A549 (cell line): ENCODE measurements around the gene DSCAML1. TPM values are rescaled to one million over a fixed set of nuclear protein-coding genes. Genes with fewer than 3 reads are reported as not detected.

Experiments
- ATAC-seq, 2 experiments: fragments of 200-7000 bp in 1 of 2; fragments of >200 bp in 1 of 2; cut with Nextera tagmentation in 1 of 2; cut with Tn5 transposase in 1 of 2; 3 replicates each; pipeline versions ENCODE4 v1.8.0 to v1.9.1; 2018 to 2020; ENCODE audit warnings: mild to moderate bottlenecking in 1 of 2, moderate library complexity in 1 of 2
- CTCF ChIA-PET: fragments of 300-600 bp; sonication (Branson Sonifier 250); formaldehyde crosslinking; extraction: SDS; loops from one replicate; lab custom pipeline; 2021; ENCODE audit warnings: antibody characterized with exemption, inconsistent platforms; lab: Yijun Ruan, JAX
- POLR2A ChIA-PET: fragments of 350-600 bp; formaldehyde crosslinking; extraction: SDS; loops from one replicate; lab custom pipeline; 2021; ENCODE audit warnings: antibody characterized with exemption, inconsistent platforms; lab: Yijun Ruan, JAX
- DNase-seq, 2 experiments: peaks; one replicate each; pipeline versions ENCODE4 v3.0.0 to v3.0.0-alpha.2; 2011 to 2016; ENCODE audit warnings: low read depth in 1 of 2, low spot score in 1 of 2
- FAIRE-seq: peaks from 2 replicates; lab custom pipeline; 2011; peaks lifted over from hg19 to GRCh38; lab: Jason Lieb, UNC
- H3K27ac ChIP-seq, 2 experiments: fragments of >200 bp; sonication (Bioruptor Twin); formaldehyde crosslinking; 3 replicates each; pipeline ENCODE4 v1.5.1; 2016 to 2017
- H3K4me1 ChIP-seq: fragments of >200 bp; sonication (Bioruptor Twin); formaldehyde crosslinking; 3 replicates; pipeline ENCODE4 v1.6.1; 2016
- H3K4me2 ChIP-seq: fragments of >200 bp; sonication (Bioruptor Twin); formaldehyde crosslinking; 3 replicates; pipeline ENCODE4 v1.6.1; 2016
- H3K4me3 ChIP-seq: fragments of >200 bp; sonication (Bioruptor Twin); formaldehyde crosslinking; 3 replicates; pipeline ENCODE4 v1.5.1; 2016
- H3K9me3 ChIP-seq: fragments of >200 bp; sonication (Bioruptor Twin); formaldehyde crosslinking; 3 replicates; pipeline ENCODE4 v1.6.1; 2016
- CBX2 ChIP-seq: fragments of 200-600 bp; sonication (generic); IDR thresholded peaks from 2 replicates; pipeline ENCODE4 v1.6.1; 2016; ENCODE audit warnings: low read depth, mild to moderate bottlenecking, borderline replicate concordance
- CBX8 ChIP-seq: fragments of 200-600 bp; sonication (generic); IDR thresholded peaks from 2 replicates; pipeline ENCODE4 v1.6.1; 2016
- CHD2 ChIP-seq: fragments of 150-350 bp; IDR thresholded peaks from 2 replicates; pipeline ENCODE4 v1.6.1; 2014; ENCODE audit warnings: low read length; ENCODE audit not compliant: partially characterized antibody
- EHF ChIP-seq: fragments of 250-450 bp; sonication (Bioruptor Pico); IDR thresholded peaks from 2 replicates; pipeline ENCODE4 v1.5.0; 2020; ENCODE audit warnings: mild to moderate bottlenecking
- FOXS1 ChIP-seq: fragments of 250-450 bp; sonication (Bioruptor Pico); IDR thresholded peaks from 2 replicates; pipeline ENCODE4 v1.5.0; 2020; ENCODE audit warnings: mild to moderate bottlenecking, moderate library complexity
- GATA3 ChIP-seq: IDR thresholded peaks from 2 replicates; pipeline ENCODE4 v1.6.1; 2012; ENCODE audit warnings: borderline replicate concordance
- HDAC2 ChIP-seq: fragments of 200-600 bp; sonication (generic); IDR thresholded peaks from 2 replicates; pipeline ENCODE4 v1.6.1; 2016
- HOXA7 ChIP-seq: fragments of 250-450 bp; sonication (Bioruptor Pico); IDR thresholded peaks from 2 replicates; pipeline ENCODE4 v1.5.0; 2020; ENCODE audit warnings: mild to moderate bottlenecking, moderate library complexity
- HOXB13 ChIP-seq: fragments of 250-450 bp; sonication (Bioruptor Pico); IDR thresholded peaks from 2 replicates; pipeline ENCODE4 v1.5.0; 2020; ENCODE audit warnings: low read depth, mild to moderate bottlenecking, moderate library complexity
- KDM1A ChIP-seq: fragments of 200-600 bp; sonication (generic); IDR thresholded peaks from 2 replicates; pipeline ENCODE4 v1.6.1; 2016; ENCODE audit warnings: low read depth, mild to moderate bottlenecking
- MAZ ChIP-seq: fragments of 150-350 bp; IDR thresholded peaks from 2 replicates; pipeline ENCODE4 v1.6.1; 2014; ENCODE audit warnings: antibody characterized with exemption, low read depth, low read length, borderline replicate concordance
- MYC ChIP-seq: IDR thresholded peaks from 2 replicates; pipeline ENCODE4 v1.6.1; 2012; ENCODE audit warnings: mild to moderate bottlenecking, inconsistent platforms, low read length, improper control_type of control experiment, borderline replicate concordance
- RARB ChIP-seq: fragments of 250-450 bp; sonication (Bioruptor Pico); IDR thresholded peaks from 2 replicates; pipeline ENCODE4 v1.8.0; 2021; ENCODE audit warnings: mild to moderate bottlenecking, moderate library complexity
- RCOR1 ChIP-seq: fragments of 150-350 bp; IDR thresholded peaks from 2 replicates; pipeline ENCODE4 v1.6.1; 2014; ENCODE audit warnings: antibody characterized with exemption, low read length, low read depth
- RNF2 ChIP-seq: fragments of 200-600 bp; sonication (generic); IDR thresholded peaks from 2 replicates; pipeline ENCODE4 v1.6.1; 2016; ENCODE audit warnings: low read depth, mild to moderate bottlenecking, antibody characterized with exemption, moderate library complexity, borderline replicate concordance
- TP53 ChIP-seq: fragments of 250-450 bp; sonication (Bioruptor Pico); IDR thresholded peaks from 2 replicates; pipeline ENCODE4 v1.5.0; 2021; ENCODE audit warnings: mild to moderate bottlenecking, moderate library complexity
- ZC3H11A ChIP-seq: fragments of 450-650 bp; IDR thresholded peaks from 2 replicates; pipeline ENCODE4 v1.6.1; 2014; ENCODE audit warnings: antibody characterized with exemption, mild to moderate bottlenecking
- ZNF302 ChIP-seq: fragments of 250-450 bp; sonication (Bioruptor Pico); IDR thresholded peaks from 2 replicates; pipeline ENCODE4 v1.9.0; 2021; ENCODE audit warnings: inconsistent platforms, mild to moderate bottlenecking, moderate library complexity
- WGBS: methylation state at CpG from one replicate; pipeline ENCODE4 v1.1.6; 2017; ENCODE audit errors: missing lambda C conversion rate; 5-methylcytosine and 5-hydroxymethylcytosine counted together
- polyA plus RNA-seq, 4 experiments: library from polyadenylated mRNA; depleted of rRNA in 3 of 4; stranded (reverse); fragments of >200 nt; fragmentation: RNase III in 1 of 4; extraction: RNeasy Plus Mini Kit Qiagen cat#74134 plus additional on column Dnase treatment in 1 of 4; gene quantifications; 2 replicates in 3 of 4; 3 replicates in 1 of 4; pipeline ENCODE4 v1.2.3, GENCODE V29; 2011 to 2017
- TF ChIP-seq, protein P1 (sequence below): fragments of 250-450 bp; sonication (Bioruptor Pico); IDR thresholded peaks from 2 replicates; pipeline ENCODE4 v1.5.0; 2021; ENCODE audit warnings: mild to moderate bottlenecking, moderate library complexity, borderline replicate concordance
- TF ChIP-seq, protein P2 (sequence below): IDR thresholded peaks from 2 replicates; pipeline ENCODE4 v1.6.1; 2012; ENCODE audit warnings: low read depth, borderline replicate concordance
- TF ChIP-seq, protein P3 (sequence below): fragments of 200-600 bp; sonication (generic); IDR thresholded peaks from 2 replicates; pipeline ENCODE4 v1.6.1; 2016; ENCODE audit warnings: antibody characterized with exemption, mild to moderate bottlenecking, moderate library complexity
- TF ChIP-seq, protein P4 (sequence below): fragments of >200 bp; sonication (Bioruptor Twin); formaldehyde crosslinking; IDR thresholded peaks from 2 replicates; pipeline ENCODE4 v1.6.1; 2016
- TF ChIP-seq, protein P5 (sequence below): fragments of >200 bp; sonication (Bioruptor Twin); formaldehyde crosslinking; IDR thresholded peaks from 3 replicates; pipeline ENCODE4 v1.5.1; 2016
- TF ChIP-seq, protein P6 (sequence below): fragments of 150-350 bp; IDR thresholded peaks from 2 replicates; pipeline ENCODE4 v1.6.1; 2014; ENCODE audit warnings: low read depth, mild to moderate bottlenecking, low read length

Gene DSCAML1
- polyA plus RNA-seq, 2 of the 4 experiments (the other 2 are of a cell fraction) = 0.12 to 0.31 TPM

DNA sequence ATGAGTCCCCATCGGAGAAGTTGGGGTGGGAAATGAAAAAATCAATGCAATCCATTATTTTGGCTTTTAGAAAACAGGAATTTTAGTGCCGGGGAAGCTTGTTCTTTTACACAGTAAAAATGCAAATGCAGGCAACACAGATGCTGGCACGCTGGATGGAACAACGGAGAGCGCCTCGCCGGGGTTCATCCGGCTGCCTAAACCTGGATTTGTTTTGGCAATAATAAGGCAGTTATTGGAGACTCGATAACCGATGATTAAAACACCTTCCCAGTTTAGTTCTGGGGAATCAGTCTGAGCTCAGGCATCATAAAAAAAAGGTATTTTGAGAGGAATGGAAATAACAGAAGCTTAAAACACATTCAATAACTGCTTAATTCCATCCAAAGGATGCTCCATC lies 2.9 kb downstream of the DSCAML1 start:
- WGBS = 93% methylated on average over 10 of the region's 10 CpGs

DNA sequence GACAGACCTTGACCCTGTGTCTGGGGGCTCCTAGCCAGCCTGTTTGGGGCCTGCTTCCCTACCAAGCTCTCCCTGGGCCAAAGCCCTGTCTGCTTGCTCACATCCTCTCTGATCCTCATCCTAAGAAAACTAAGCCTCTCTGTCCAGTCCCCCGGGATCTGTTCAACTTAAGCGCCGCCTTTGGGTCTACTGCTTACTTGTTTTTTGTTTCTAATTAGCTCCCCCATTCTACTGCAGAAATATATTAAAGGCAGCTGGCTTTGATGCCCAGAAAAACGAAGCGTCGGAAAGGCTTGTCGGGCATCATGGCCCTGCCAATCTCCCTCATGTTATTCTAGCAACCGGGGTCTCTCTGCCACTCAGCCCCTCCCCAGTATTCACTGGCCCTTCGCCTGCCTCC lies 3.4 kb downstream of the DSCAML1 start:
- Histone ChIP-seq H3K4me1 (no peaks in the 10 kb centered on the region), H3K4me2 (no peak overlapping the region), H3K9me3 (no peaks in the 10 kb centered on the region), H3K27ac (no peak overlapping the region), H3K4me3 (no peak overlapping the region)
- WGBS = 81% methylated on average over 9 of the region's 9 CpGs
- ChIA-PET CTCF (interaction anchor here (1.2 to 2.3 kb wide), 5 partner anchors 14 to 367 kb away, joined by 3 to 8 read pairs (median 4); no protein-coding TSS in a partner anchor), POLR2A (no interaction called here)
- no peak for FAIRE-seq
- no peak for DNase-seq
- no peak for ATAC-seq
- TF ChIP-seq HDAC2 (no peak), CBX2 (no peak), CHD2 (no peak), HOXA7 (CRISPR knock-in tag) (no peak), ZC3H11A (no peak), ZNF302 (CRISPR knock-in tag) (no peak), RNF2 (no peak), RARB (CRISPR knock-in tag) (no peak)
- TF ChIP-seq, protein P1, sequence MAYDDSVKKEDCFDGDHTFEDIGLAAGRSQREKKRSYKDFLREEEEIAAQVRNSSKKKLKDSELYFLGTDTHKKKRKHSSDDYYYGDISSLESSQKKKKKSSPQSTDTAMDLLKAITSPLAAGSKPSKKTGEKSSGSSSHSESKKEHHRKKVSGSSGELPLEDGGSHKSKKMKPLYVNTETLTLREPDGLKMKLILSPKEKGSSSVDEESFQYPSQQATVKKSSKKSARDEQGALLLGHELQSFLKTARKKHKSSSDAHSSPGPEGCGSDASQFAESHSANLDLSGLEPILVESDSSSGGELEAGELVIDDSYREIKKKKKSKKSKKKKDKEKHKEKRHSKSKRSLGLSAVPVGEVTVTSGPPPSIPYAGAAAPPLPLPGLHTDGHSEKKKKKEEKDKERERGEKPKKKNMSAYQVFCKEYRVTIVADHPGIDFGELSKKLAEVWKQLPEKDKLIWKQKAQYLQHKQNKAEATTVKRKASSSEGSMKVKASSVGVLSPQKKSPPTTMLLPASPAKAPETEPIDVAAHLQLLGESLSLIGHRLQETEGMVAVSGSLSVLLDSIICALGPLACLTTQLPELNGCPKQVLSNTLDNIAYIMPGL (CRISPR knock-in tag) = no peak
- TF ChIP-seq, protein P2, sequence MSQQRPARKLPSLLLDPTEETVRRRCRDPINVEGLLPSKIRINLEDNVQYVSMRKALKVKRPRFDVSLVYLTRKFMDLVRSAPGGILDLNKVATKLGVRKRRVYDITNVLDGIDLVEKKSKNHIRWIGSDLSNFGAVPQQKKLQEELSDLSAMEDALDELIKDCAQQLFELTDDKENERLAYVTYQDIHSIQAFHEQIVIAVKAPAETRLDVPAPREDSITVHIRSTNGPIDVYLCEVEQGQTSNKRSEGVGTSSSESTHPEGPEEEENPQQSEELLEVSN = no peak

More for the DNA sequence above, 2.9 kb downstream of the DSCAML1 start:
- Histone ChIP-seq H3K4me3 (no peak overlapping the region), H3K27ac (no peak overlapping the region), H3K4me1 (no peaks in the 10 kb centered on the region), H3K9me3 (no peaks in the 10 kb centered on the region), H3K4me2 (no peak overlapping the region)
- POLR2A ChIA-PET = no interaction called here
- CTCF ChIA-PET = interaction anchor here (1.2 to 2.0 kb wide), 3 partner anchors 15 to 153 kb away, joined by 3 to 4 read pairs (median 4); no protein-coding TSS in a partner anchor
- DNase-seq = no peak
- FAIRE-seq = no peak
- no peak for ATAC-seq
- no peak for TF ChIP-seq TP53 (CRISPR knock-in tag)
- no peak for TF ChIP-seq FOXS1 (CRISPR knock-in tag)
- TF ChIP-seq EHF (CRISPR knock-in tag) = no peak
- no peak for TF ChIP-seq MYC
- TF ChIP-seq, protein P3, sequence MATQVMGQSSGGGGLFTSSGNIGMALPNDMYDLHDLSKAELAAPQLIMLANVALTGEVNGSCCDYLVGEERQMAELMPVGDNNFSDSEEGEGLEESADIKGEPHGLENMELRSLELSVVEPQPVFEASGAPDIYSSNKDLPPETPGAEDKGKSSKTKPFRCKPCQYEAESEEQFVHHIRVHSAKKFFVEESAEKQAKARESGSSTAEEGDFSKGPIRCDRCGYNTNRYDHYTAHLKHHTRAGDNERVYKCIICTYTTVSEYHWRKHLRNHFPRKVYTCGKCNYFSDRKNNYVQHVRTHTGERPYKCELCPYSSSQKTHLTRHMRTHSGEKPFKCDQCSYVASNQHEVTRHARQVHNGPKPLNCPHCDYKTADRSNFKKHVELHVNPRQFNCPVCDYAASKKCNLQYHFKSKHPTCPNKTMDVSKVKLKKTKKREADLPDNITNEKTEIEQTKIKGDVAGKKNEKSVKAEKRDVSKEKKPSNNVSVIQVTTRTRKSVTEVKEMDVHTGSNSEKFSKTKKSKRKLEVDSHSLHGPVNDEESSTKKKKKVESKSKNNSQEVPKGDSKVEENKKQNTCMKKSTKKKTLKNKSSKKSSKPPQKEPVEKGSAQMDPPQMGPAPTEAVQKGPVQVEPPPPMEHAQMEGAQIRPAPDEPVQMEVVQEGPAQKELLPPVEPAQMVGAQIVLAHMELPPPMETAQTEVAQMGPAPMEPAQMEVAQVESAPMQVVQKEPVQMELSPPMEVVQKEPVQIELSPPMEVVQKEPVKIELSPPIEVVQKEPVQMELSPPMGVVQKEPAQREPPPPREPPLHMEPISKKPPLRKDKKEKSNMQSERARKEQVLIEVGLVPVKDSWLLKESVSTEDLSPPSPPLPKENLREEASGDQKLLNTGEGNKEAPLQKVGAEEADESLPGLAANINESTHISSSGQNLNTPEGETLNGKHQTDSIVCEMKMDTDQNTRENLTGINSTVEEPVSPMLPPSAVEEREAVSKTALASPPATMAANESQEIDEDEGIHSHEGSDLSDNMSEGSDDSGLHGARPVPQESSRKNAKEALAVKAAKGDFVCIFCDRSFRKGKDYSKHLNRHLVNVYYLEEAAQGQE = no peak
- TF ChIP-seq, protein P4, sequence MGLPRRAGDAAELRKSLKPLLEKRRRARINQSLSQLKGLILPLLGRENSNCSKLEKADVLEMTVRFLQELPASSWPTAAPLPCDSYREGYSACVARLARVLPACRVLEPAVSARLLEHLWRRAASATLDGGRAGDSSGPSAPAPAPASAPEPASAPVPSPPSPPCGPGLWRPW = no peak
- no peak for TF ChIP-seq ZNF302 (CRISPR knock-in tag)
- TF ChIP-seq, protein P5, sequence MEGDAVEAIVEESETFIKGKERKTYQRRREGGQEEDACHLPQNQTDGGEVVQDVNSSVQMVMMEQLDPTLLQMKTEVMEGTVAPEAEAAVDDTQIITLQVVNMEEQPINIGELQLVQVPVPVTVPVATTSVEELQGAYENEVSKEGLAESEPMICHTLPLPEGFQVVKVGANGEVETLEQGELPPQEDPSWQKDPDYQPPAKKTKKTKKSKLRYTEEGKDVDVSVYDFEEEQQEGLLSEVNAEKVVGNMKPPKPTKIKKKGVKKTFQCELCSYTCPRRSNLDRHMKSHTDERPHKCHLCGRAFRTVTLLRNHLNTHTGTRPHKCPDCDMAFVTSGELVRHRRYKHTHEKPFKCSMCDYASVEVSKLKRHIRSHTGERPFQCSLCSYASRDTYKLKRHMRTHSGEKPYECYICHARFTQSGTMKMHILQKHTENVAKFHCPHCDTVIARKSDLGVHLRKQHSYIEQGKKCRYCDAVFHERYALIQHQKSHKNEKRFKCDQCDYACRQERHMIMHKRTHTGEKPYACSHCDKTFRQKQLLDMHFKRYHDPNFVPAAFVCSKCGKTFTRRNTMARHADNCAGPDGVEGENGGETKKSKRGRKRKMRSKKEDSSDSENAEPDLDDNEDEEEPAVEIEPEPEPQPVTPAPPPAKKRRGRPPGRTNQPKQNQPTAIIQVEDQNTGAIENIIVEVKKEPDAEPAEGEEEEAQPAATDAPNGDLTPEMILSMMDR = no peak
- no peak for TF ChIP-seq KDM1A
- TF ChIP-seq HOXA7 (CRISPR knock-in tag) = no peak
- TF ChIP-seq, protein P1 (CRISPR knock-in tag) = no peak
- TF ChIP-seq RCOR1 = no peak
- TF ChIP-seq, protein P6, sequence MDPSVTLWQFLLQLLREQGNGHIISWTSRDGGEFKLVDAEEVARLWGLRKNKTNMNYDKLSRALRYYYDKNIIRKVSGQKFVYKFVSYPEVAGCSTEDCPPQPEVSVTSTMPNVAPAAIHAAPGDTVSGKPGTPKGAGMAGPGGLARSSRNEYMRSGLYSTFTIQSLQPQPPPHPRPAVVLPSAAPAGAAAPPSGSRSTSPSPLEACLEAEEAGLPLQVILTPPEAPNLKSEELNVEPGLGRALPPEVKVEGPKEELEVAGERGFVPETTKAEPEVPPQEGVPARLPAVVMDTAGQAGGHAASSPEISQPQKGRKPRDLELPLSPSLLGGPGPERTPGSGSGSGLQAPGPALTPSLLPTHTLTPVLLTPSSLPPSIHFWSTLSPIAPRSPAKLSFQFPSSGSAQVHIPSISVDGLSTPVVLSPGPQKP = no peak
- no peak for TF ChIP-seq CBX8
- no peak for TF ChIP-seq HOXB13 (CRISPR knock-in tag)
- TF ChIP-seq RNF2 = no peak
- no peak for TF ChIP-seq GATA3
- TF ChIP-seq MAZ = no peak
